Rectal smooth muscle tissue (tissue), 1 donor: Measurements from ENCODE around the gene LRRC42.
"Not testable (repeated sequence)": the region's sequence is repeated elsewhere in the genome, so short reads cannot be mapped to it uniquely, and the experiment has no call there.

Experiments used
- H3K27ac ChIP-seq: one replicate; pipeline ENCODE4 v1.7.0; 2013; ENCODE audit warnings: low read depth, low read length, inconsistent platforms
- H3K27me3 ChIP-seq: one replicate; pipeline ENCODE4 v1.7.0; 2013; ENCODE audit warnings: low read length; ENCODE audit not compliant: control insufficient read depth, insufficient read depth
- H3K36me3 ChIP-seq: one replicate; pipeline ENCODE4 v1.7.0; 2013; ENCODE audit warnings: low read length; ENCODE audit not compliant: control insufficient read depth, insufficient read depth
- H3K4me1 ChIP-seq: one replicate; pipeline ENCODE4 v1.7.0; 2013; ENCODE audit warnings: low read length; ENCODE audit not compliant: control insufficient read depth, insufficient read depth
- H3K4me3 ChIP-seq: one replicate; pipeline ENCODE4 v1.7.0; 2013; ENCODE audit warnings: low read length
- H3K9ac ChIP-seq: one replicate; pipeline ENCODE4 v1.7.0; 2013; ENCODE audit warnings: low read length

Gene LRRC42

GRCh38 chr1:54003249-54003646 is 57.1 kb downstream of the LRRC42 start:
- H3K36me3 ChIP-seq: no peaks in the 10 kb centered on the region
- no peak overlapping the region for H3K27ac ChIP-seq
- no peak overlapping the region for H3K9ac ChIP-seq
- H3K27me3 ChIP-seq: no peaks in the 10 kb centered on the region
- H3K4me1 ChIP-seq: no peaks in the 10 kb centered on the region
- H3K4me3 ChIP-seq: no peak overlapping the region

DNA sequence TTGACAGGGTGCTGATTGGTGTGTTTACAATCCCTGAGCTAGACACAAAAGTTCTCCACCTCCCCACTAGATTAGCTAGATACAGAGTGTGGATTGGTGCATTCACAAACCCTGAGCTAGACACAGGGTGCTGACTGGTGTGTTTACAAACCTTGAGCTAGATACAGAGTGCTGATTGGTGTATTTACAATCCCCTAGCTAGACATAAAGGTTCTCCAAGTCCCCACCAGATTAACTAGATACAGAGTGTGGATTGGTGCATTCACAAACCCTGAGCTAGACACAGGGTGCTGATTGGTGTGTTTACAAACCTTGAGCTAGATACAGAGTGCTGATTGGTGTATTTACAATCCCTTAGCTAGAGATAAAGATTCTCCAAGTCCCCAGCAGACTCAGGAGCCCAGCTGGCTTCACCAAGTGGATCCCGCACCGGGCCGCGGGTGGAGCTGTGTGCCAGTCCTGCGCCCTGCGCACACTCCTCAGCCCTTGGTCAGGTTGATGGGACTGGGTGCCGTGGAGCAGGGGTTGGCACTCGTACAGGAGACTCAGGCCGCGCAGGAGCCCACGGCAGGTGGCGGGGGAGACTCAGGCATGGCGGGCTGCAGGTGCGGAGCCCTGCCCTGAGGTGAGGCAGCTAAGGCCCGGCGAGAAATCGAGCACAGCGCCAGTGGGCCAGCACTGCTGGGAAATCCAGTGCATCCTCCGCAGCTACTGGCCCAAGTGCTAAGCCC is 57.8 kb downstream of the LRRC42 start:
- not testable (repeated sequence) for H3K9ac ChIP-seq, H3K4me3 ChIP-seq

DNA sequence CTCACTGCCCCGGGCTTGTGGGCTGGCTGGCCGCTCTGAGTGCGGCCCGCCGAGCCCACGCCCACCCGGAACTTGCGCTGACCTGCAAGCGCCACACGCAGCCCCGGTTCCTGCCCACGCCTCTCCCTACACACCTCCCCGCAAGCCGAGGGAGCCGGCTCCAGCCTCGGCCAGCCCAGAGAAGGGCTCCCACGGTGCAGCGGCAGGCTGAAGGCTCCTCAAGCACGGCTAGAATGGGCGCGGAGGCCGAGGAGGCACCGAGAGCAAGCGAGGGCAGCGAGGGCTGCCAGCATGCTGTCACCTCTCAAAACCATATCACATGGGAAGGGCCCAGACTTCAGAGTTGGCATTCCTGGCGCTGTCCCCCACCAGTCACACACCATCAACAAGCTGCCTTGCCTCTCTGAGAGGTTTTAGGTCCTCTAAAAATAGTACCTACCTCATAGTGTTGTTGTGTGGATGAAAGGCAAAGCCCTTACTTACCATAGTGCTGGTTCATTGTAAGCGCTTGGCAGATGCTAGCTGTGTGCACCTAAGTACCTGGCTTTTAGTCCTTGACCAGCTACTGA is 58.4 kb downstream of the LRRC42 start:
- Histone ChIP-seq H3K4me3 (no peak overlapping the region), H3K27ac (no peak overlapping the region), H3K27me3 (no peaks in the 10 kb centered on the region), H3K36me3 (no peaks in the 10 kb centered on the region), H3K9ac (no peak overlapping the region), H3K4me1 (no peaks in the 10 kb centered on the region)

More for the DNA sequence above, 57.8 kb downstream of the LRRC42 start:
- H3K4me1 ChIP-seq, H3K36me3 ChIP-seq, H3K27me3 ChIP-seq, H3K27ac ChIP-seq: not testable (repeated sequence)

GRCh38 chr1:54006508-54006907 is 60.4 kb downstream of the LRRC42 start:
- Histone ChIP-seq H3K9ac (no peak overlapping the region), H3K27ac (no peak overlapping the region)

GRCh38 chr1:54007613-54008012 is 61.5 kb downstream of the LRRC42 start:
- Histone ChIP-seq H3K4me3 (no peak overlapping the region), H3K27ac (no peak overlapping the region), H3K36me3 (no peaks in the 10 kb centered on the region), H3K9ac (no peak overlapping the region), H3K4me1 (no peaks in the 10 kb centered on the region), H3K27me3 (no peaks in the 10 kb centered on the region)

More at GRCh38 chr1:54006508-54006907, 60.4 kb downstream of the LRRC42 start:
- Histone ChIP-seq H3K36me3 (no peaks in the 10 kb centered on the region), H3K4me1 (no peaks in the 10 kb centered on the region), H3K27me3 (no peaks in the 10 kb centered on the region), H3K4me3 (no peak overlapping the region)

DNA sequence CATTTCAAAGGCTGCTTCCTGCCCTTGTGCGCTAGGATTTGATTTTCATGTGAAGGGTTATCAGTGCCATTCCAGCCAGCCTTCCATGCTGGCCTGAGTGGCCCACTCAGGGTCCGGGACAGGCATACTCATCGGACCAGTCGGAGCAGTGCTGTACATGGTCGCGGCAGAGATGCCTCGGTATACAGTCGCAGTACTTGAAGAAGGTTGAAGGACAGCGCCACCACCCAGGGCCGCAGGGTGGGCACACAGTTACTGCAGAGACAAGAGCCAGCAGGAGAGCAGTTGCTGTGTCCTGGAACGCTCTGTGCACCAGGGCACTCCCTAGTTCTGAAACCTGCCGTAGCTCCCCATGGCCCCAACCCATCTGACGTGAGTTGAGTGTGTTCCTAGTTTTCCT is 62.7 kb downstream of the LRRC42 start:
- Histone ChIP-seq H3K9ac (no peak overlapping the region), H3K4me1 (no peaks in the 10 kb centered on the region), H3K4me3 (no peak overlapping the region), H3K27me3 (no peaks in the 10 kb centered on the region), H3K36me3 (no peaks in the 10 kb centered on the region), H3K27ac (no peak overlapping the region)

DNA sequence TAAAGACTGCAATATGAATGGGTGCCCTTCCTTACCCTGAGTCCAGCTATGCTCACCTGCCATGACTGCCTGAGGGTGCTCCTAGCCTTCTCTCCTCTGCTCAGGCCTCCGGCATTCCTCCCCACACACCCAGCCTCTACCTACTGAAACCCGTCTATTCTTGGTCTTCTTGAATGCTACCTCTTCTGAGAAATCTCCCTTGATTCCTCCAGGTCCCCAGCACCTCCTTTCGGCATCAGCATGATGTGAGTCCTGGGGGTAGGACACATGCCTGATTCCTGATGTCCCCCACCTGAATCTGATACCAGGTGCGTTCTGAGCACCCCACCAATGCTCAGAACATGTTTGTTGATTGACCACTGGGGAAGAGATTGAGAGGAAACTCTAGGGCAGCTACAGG is 63.3 kb downstream of the LRRC42 start:
- no peaks in the 10 kb centered on the region for H3K27me3 ChIP-seq
- H3K4me1 ChIP-seq: no peaks in the 10 kb centered on the region
- H3K36me3 ChIP-seq: no peaks in the 10 kb centered on the region
- no peak overlapping the region for H3K9ac ChIP-seq
- no peak overlapping the region for H3K4me3 ChIP-seq
- no peak overlapping the region for H3K27ac ChIP-seq

- H3K4me3 ChIP-seq: no peak overlapping the region
- no peaks in the 10 kb centered on the region for H3K36me3 ChIP-seq
- H3K4me1 ChIP-seq: no peaks in the 10 kb centered on the region
- no peaks in the 10 kb centered on the region for H3K27me3 ChIP-seq
- H3K9ac ChIP-seq: no peak overlapping the region
- H3K27ac ChIP-seq: no peak overlapping the region
Observed at GRCh38 chr1:54010415-54011117, 64.4 kb downstream of the LRRC42 start.

- Histone ChIP-seq H3K4me3 (no peak overlapping the region), H3K9ac (no peak overlapping the region), H3K27me3 (no peaks in the 10 kb centered on the region), H3K36me3 (no peaks in the 10 kb centered on the region), H3K4me1 (no peaks in the 10 kb centered on the region), H3K27ac (no peak overlapping the region)
Observed at GRCh38 chr1:54011316-54012007, 65.3 kb downstream of the LRRC42 start.

DNA sequence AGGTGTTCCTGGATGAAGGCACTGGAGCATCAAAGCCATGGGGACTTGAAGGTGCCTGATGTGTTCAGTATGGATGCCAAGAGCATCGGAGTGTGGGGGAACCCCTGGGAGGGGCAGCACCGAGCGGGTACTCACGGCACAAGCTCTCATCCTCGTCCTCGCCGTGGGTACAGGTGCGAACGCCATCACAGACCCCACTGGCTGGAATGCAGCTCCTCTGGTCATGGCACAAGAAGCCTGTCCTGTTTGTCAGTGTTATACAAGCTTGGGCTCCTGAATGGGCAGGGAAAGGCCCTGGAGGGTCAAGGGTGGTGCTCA is 65.8 kb downstream of the LRRC42 start:
- Histone ChIP-seq H3K9ac (no peak overlapping the region), H3K27me3 (no peaks in the 10 kb centered on the region), H3K27ac (no peak overlapping the region), H3K36me3 (no peaks in the 10 kb centered on the region), H3K4me3 (no peak overlapping the region), H3K4me1 (no peaks in the 10 kb centered on the region)

DNA sequence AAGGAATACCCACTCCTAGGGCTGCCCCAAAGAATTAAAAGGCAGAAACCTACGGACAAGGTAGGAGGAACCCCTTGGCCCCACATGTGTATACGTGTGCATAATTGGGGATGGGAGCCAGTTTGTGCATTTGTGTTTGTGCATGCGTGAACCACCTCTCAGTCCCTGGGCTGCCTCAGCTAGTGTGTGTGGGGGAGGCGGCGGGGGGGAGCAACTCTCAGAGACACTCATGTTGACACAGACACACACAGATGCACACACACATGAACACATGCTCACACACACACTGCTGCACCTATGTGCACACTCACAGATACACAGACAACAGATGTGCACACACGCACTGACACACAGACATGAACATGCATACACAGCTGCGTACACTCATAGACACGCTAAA is 66.7 kb downstream of the LRRC42 start:
- H3K27ac ChIP-seq: no peak overlapping the region
- no peak overlapping the region for H3K4me3 ChIP-seq
- H3K4me1 ChIP-seq: no peaks in the 10 kb centered on the region
- no peaks in the 10 kb centered on the region for H3K27me3 ChIP-seq
- no peak overlapping the region for H3K9ac ChIP-seq
- no peaks in the 10 kb centered on the region for H3K36me3 ChIP-seq

- no peaks in the 10 kb centered on the region for H3K36me3 ChIP-seq
- H3K27me3 ChIP-seq: no peaks in the 10 kb centered on the region
- H3K4me3 ChIP-seq: no peak overlapping the region
- H3K4me1 ChIP-seq: no peaks in the 10 kb centered on the region
- no peak overlapping the region for H3K27ac ChIP-seq
- H3K9ac ChIP-seq: no peak overlapping the region
Observed at GRCh38 chr1:54013393-54014008, 67.4 kb downstream of the LRRC42 start.
